GM18873 (cell line): ENCODE measurements around the gene MYO1E.

Experiments used
- ATAC-seq: cut with Tn5 transposase; IDR thresholded peaks from one replicate; pipeline ENCODE4 v1.9.1; 2021; ENCODE audit warnings: mild to moderate bottlenecking, moderate library complexity, moderate number of reproducible peaks; ENCODE audit not compliant: unreplicated experiment, low FRiP score

Gene MYO1E

GRCh38 chr15:59116141-59116540 lies 256.5 kb downstream of the MYO1E start:
- ATAC-seq, result no peak

GRCh38 chr15:59115047-59115446 lies 257.6 kb downstream of the MYO1E start:
- no peak for ATAC-seq

DNA sequence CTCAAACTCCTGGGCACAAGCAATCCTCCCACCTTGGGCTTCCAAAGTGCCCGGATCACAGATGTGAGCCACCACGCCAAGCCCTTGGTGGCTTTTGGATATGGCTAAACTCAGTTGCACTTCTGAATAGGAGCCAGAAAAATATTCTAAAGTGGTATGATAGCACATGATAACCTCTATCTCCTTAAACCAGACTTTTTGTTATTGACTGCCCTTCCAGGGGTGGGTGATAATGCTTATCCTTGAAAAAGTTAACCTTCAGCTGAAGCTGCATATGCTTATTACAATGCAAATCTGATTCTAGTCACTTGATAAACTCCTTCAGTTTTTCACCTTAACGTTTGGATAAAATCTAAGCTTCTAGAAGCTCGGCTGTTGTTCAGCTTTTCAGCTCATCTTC lies 261.4 kb downstream of the MYO1E start:
- no peak for ATAC-seq

DNA sequence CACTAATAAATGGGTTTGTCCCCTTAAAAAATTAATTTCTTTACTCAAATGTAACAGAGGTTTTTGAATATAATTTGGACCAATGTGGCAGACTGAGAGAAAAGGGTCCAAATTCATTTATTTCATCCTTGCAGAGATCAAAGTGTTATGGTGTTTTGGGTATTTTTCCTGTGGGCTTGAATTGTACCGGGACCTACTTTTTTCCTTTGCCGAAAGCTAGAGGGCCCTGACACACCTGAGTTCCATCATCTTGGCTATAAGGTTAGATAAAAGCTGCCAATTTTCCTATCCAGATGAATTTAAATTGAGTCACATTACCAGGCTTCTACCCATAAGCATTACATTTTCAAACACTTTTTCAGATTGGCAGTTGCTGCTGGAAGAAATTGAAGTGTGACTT lies 266.8 kb downstream of the MYO1E start:
- ATAC-seq, result no peak

- ATAC-seq, result peak; percentile 86
Observed at GRCh38 chr15:59104912-59105732, 267.5 kb downstream of the MYO1E start, which contains the start of gene CCNB2. Gene CCNB2 (plus strand): TSS chr15:59105146. CDS start chr15:59105269, 123 bp downstream.

GRCh38 chr15:59104602-59104911 lies 268.1 kb downstream of the MYO1E start:
- ATAC-seq, result no peak

GRCh38 chr15:59099162-59099685 lies 273.4 kb downstream of the MYO1E start:
- no peak for ATAC-seq

DNA sequence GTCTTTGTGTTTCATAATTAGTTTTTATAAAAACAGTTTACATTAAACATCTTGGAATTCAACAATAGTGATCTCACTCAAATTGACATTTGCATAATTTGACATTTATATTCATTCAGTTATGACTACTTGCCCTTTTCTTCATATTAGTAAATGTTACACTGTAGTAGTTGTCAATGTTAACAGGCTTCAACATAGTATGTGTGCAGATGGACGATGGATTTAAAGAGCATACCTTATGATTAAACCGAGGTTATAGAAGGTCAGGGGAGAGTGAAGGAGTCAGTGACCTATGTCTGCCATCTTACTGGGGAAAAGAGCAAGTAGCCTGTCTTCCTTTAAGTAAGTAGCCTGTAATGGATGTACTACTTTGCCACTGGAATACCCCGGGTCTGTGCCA lies 276.2 kb downstream of the MYO1E start:
- ATAC-seq, result no peak

- no peak for ATAC-seq
Observed at GRCh38 chr15:59094077-59094476, 278.6 kb downstream of the MYO1E start.

GRCh38 chr15:59087731-59088130 lies 284.9 kb downstream of the MYO1E start:
- ATAC-seq, result no peak
